Erythroblast (primary cell): ENCODE measurements around the gene FIGN.

ENCODE experiments used
- GATA1 ChIP-seq: IDR thresholded peaks from 2 replicates; pipeline ENCODE4 v1.6.1; 2011; ENCODE audit warnings: low read depth, mild to moderate bottlenecking, control low read depth, low read length, moderate library complexity
- POLR2A ChIP-seq: IDR thresholded peaks from 2 replicates; pipeline ENCODE4 v1.6.1; 2011; ENCODE audit warnings: mild to moderate bottlenecking, low read length

DNA sequence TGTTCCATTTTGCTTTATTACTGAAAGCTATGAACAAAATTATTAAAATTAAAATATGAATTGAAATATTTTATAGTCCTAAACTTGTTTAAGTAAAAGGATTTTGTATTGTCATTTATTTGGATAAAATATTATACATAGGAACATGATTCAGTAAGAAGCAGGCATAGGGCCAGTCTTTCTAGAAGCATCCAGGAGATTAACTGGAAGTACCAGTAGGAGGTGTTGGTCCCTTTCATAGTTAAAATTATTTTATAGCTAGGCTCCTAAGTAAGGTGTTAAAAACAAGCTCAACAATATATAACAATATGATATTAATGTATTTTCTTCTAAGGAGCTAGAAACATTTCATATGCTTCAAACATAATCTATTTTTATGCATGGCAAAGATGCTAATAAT is 43.7 kb downstream of the FIGN start:
- no peak for TF ChIP-seq POLR2A
- no peak for TF ChIP-seq GATA1
